Activated B cell treated with CpG ODN at 0.5 μM for 24 hours (primary cell): Measurements from ENCODE around the gene TPRN. TPM values are rescaled to one million over a fixed set of nuclear protein-coding genes. Genes with fewer than 3 reads are reported as not detected.

ENCODE experiments used
- ATAC-seq: fragments of 200-7000 bp; cut with Tn5 transposase; one replicate; pipeline ENCODE4 v1.10.0; 2021; ENCODE audit warnings: low read depth, mild to moderate bottlenecking, moderate library complexity
- CTCF ChIA-PET: fragments of 350-600 bp; sonication (Branson Sonifier 250); formaldehyde crosslinking; loops from one replicate; lab custom pipeline; 2021; ENCODE audit warnings: antibody characterized with exemption; lab: Charles Lee
- POLR2A ChIA-PET: fragments of 350-600 bp; sonication (Branson Sonifier 250); formaldehyde crosslinking; loops from one replicate; lab custom pipeline; 2021; ENCODE audit warnings: antibody characterized with exemption; lab: Charles Lee
- DNase-seq: peaks from one replicate; pipeline ENCODE4 v3.0.0; 2022
- H3K27ac Mint-ChIP-seq: one replicate; pipeline ENCODE4 v1.8.0; 2020; ENCODE audit warnings: mixed read lengths
- H3K27me3 Mint-ChIP-seq: one replicate; pipeline ENCODE4 v1.8.0; 2021; ENCODE audit warnings: mixed read lengths
- H3K36me3 Mint-ChIP-seq: one replicate; pipeline ENCODE4 v1.8.0; 2021; ENCODE audit warnings: low read depth, mixed read lengths
- H3K4me1 Mint-ChIP-seq: one replicate; pipeline ENCODE4 v1.8.0; 2021; ENCODE audit warnings: mixed read lengths
- H3K4me3 Mint-ChIP-seq: one replicate; pipeline ENCODE4 v1.8.0; 2020; ENCODE audit warnings: mild to moderate bottlenecking, mixed read lengths
- H3K9me3 Mint-ChIP-seq: one replicate; pipeline ENCODE4 v1.8.0; 2020; ENCODE audit warnings: mixed read lengths
- CTCF ChIP-seq: fragments of 200-600 bp; IDR thresholded peaks from one replicate; pipeline ENCODE4 v1.8.0; 2022; ENCODE audit warnings: antibody characterized with exemption, mild to moderate bottlenecking
- intact Hi-C: fragments of 100-400 bp; cut with micrococcal nuclease; formaldehyde crosslinking; loops from one replicate; pipeline ENCODE4 v1.15.1; 2024
- total RNA-seq: library from RNA; stranded (reverse); gene quantifications from 2 replicates; pipeline ENCODE4 v1.2.3, GENCODE V29; 2022

The TPRN gene
- total RNA-seq, 1 donor from 2014 or later: 11.4 TPM

- ChIA-PET CTCF (interaction anchor here (1.3 to 1.8 kb wide), 2 partner anchors 16 to 22 kb away, joined by 4 to 5 read pairs; partner anchors contain the start of genes ANAPC2, RNF224 and SSNA1), POLR2A (interaction anchor here (0.6 to 5.3 kb wide), 9 partner anchors 15 to 118 kb away, joined by 3 to 46 read pairs (median 5); partner anchors contain the start of genes MAN1B1, RNF208, RNF224 and SSNA1)
- no peak for DNase-seq
- Mint-ChIP-seq H3K4me1 (peaks cover 54% of the 10 kb centered on the region), H3K27me3 (no peaks in the 10 kb centered on the region), H3K36me3 (peaks cover 24% of the 10 kb centered on the region), H3K9me3 (no peaks in the 10 kb centered on the region), H3K27ac (peak overlapping the region; percentile 90), H3K4me3 (peak overlapping the region; percentile 92)
- intact Hi-C loops: loop anchor here (1.0 kb wide), 3 partner anchors 16 to 37 kb away; partner anchors contain the start of genes ANAPC2, SSNA1 and TUBB4B
- ATAC-seq: no peak
- TF ChIP-seq CTCF: no peak
These were observed 4.2 kb upstream of the TPRN start for GRCh38 chr9:137204731-137205125.

GRCh38 chr9:137202966-137203365 lies 2.4 kb upstream of the TPRN start:
- no peaks in the 10 kb centered on the region for H3K9me3 Mint-ChIP-seq
- intact Hi-C loops: no loop called here
- TF ChIP-seq CTCF: no peak
- H3K4me1 Mint-ChIP-seq: peaks cover 60% of the 10 kb centered on the region
- CTCF ChIA-PET: interaction anchor here (2.6 kb wide), 1 partner anchor 14 kb away, joined by 10 read pairs; the partner anchor contains the start of genes ANAPC2 and SSNA1
- no peak overlapping the region for H3K27ac Mint-ChIP-seq
- no peak overlapping the region for H3K4me3 Mint-ChIP-seq
- DNase-seq (no peak), ATAC-seq (no peak)
- no peaks in the 10 kb centered on the region for H3K27me3 Mint-ChIP-seq
- POLR2A ChIA-PET: interaction anchor here (0.7 to 3.8 kb wide), 4 partner anchors 14 to 75 kb away, joined by 5 to 53 read pairs (median 28); partner anchors contain the start of genes ANAPC2, RNF208 and SSNA1
- H3K36me3 Mint-ChIP-seq: peaks cover 15% of the 10 kb centered on the region

GRCh38 chr9:137201205-137201868 lies 796 bp upstream of the TPRN start:
- TF ChIP-seq CTCF: no peak
- H3K36me3 Mint-ChIP-seq: peaks cover 8% of the 10 kb centered on the region
- peak overlapping the region; percentile 79 for H3K27ac Mint-ChIP-seq
- ATAC-seq (no peak), DNase-seq (no peak)
- H3K4me1 Mint-ChIP-seq: peaks cover 47% of the 10 kb centered on the region
- peak overlapping the region; percentile 83 for H3K4me3 Mint-ChIP-seq
- CTCF ChIA-PET: interaction anchor here (0.9 to 2.6 kb wide), 3 partner anchors 13 to 50 kb away, joined by 3 to 10 read pairs (median 4); partner anchors contain the start of genes ANAPC2 and SSNA1
- H3K27me3 Mint-ChIP-seq: no peaks in the 10 kb centered on the region
- intact Hi-C loops: loop anchor here (2.0 kb wide), 2 partner anchors 73 to 83 kb away; no protein-coding TSS in a partner anchor
- POLR2A ChIA-PET: interaction anchor here (0.5 to 3.8 kb wide), 21 partner anchors 7 to 460 kb away, joined by 3 to 53 read pairs (median 4); partner anchors contain the start of genes ANAPC2, MAN1B1, RNF208 and SAPCD2
- no peaks in the 10 kb centered on the region for H3K9me3 Mint-ChIP-seq

- Mint-ChIP-seq H3K27ac (peak overlapping the region; percentile 41), H3K9me3 (no peaks in the 10 kb centered on the region), H3K4me1 (peaks cover 35% of the 10 kb centered on the region), H3K36me3 (peaks cover 1% of the 10 kb centered on the region), H3K4me3 (peak overlapping the region; percentile 81), H3K27me3 (no peaks in the 10 kb centered on the region)
- DNase-seq (no peak), ATAC-seq (no peak)
- TF ChIP-seq CTCF: no peak
- ChIA-PET CTCF (no interaction called here), POLR2A (interaction anchor here (1.5 to 3.7 kb wide), 3 partner anchors 11 to 41 kb away, joined by 3 to 17 read pairs (median 5); partner anchors contain the start of genes ANAPC2, SSNA1 and TUBB4B)
- intact Hi-C loops: loop anchor here (1.0 to 2.0 kb wide), 7 partner anchors 11 to 81 kb away; partner anchors contain the start of genes ANAPC2, SSNA1 and TUBB4B
These were observed 975 bp downstream of the TPRN start for GRCh38 chr9:137199411-137200121.
